Globus pallidus (tissue), 1 donor: ENCODE data around the gene CEP76.

Source experiments
- DNase-seq: peaks from one replicate; pipeline ENCODE4 v3.0.0-alpha.2; 2015; ENCODE audit warnings: low spot score

Gene CEP76, protein sequence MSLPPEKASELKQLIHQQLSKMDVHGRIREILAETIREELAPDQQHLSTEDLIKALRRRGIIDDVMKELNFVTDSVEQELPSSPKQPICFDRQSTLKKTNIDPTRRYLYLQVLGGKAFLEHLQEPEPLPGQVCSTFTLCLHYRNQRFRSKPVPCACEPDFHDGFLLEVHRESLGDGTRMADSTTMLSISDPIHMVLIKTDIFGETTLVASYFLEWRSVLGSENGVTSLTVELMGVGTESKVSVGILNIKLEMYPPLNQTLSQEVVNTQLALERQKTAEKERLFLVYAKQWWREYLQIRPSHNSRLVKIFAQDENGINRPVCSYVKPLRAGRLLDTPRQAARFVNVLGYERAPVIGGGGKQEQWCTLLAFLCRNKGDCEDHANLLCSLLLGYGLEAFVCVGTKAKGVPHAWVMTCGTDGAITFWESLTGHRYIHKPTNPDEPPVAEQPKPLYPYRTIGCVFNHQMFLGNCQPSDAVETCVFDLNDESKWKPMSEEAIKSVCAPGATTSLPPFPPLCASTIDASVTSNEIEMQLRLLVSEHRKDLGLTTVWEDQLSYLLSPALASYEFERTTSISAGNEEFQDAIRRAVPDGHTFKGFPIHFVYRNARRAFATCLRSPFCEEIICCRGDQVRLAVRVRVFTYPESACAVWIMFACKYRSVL

DNA sequence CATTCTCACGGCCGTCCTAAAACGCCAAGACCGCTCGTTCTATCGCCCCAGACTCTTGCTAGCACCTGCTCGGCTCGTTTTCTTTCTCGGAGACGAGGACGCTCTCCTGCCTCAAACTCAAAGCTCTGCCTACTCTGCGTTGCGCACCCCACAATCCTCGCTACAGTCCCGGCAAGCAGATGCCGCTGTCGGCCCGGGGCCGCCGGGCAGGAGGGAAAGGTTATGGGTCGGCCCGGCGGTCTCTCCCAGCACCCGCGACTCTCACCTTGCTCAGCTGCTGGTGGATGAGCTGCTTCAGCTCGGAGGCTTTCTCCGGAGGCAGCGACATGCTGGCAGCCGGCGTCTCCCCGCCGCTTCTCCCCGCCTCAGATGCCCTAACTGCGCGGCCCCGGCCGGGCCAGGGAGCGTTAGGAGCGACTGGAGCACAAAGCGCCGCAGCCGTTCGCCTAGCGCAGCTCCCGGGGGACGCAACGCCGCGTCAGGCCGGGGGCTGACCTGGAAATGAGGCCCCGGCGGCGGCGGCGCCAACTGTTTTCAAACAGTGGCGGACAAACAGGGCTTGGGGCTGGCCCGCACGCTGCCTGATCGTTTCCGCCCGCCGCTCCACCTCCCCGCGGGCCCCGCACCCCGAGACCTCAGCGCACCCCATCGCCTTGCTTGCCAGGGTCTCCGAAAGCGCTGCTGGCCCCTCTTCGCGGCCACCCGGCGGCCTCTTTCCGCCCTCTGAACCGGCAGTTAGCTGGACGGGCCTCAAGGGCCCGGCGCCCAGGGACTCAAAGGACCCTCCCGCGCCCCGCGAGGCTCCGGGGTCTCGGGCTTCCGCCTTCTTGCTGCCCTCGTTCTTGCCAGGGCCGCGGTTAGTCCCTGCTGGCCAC lies at the start of gene CEP76, which contains the start of gene PSMG2:
TSS of gene CEP76 (minus strand) at position 503 of the 875 bp plus-strand sequence. CDS start at position 328, 175 bp downstream.
TSS of gene PSMG2 (plus strand) at position 822 of the 875 bp plus-strand sequence. CDS start 66 bp downstream, outside the sequence.
- peak; percentile 83 for DNase-seq

DNA sequence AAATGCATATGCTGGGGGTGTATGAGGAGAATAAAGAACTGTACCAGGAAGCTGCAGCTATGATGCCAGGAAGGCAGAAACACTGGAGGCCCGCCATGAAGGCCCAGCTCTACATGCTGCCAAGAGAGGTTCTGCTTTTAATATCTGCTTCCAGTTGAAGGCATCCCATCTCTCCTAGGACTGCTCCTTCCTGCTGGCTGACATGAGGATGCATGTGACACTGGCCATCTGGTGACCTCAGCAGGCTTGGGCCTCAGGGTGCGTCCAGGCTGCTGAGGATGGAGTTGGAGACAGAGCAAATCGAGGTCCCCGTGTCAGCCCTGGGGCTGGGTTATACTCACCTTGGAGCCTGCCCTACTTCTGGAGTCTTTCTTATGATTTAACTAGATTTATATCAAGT lies 49.4 kb upstream of the CEP76 start:
- DNase-seq, result no peak

DNA sequence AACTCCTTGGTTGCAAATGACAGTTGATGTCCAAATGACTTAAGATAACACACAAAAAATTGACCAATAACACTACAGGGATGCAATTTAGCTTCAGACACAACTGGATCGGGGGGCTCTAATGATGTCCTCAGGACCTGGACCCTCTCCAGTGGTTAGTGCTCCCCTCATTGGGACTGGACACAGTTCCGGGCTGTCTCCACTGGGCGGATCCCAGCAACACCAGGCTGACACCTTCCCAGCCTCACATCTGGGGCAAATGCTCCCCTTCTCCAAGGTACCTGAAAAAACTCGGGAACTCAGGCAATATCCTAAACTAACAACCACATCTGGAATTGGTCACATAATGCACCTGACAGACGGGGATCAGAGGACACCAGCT lies 49.0 kb upstream of the CEP76 start:
- DNase-seq, result no peak

GRCh38 chr18:12750715-12751502 lies 48.4 kb upstream of the CEP76 start:
- no peak for DNase-seq

- DNase-seq, result no peak
Measured at GRCh38 chr18:12750076-12750714, 47.7 kb upstream of the CEP76 start.

GRCh38 chr18:12749121-12749520 lies 46.6 kb upstream of the CEP76 start:
- DNase-seq, result no peak

- DNase-seq, result no peak
Measured at GRCh38 chr18:12748671-12749070, 46.1 kb upstream of the CEP76 start.

DNA sequence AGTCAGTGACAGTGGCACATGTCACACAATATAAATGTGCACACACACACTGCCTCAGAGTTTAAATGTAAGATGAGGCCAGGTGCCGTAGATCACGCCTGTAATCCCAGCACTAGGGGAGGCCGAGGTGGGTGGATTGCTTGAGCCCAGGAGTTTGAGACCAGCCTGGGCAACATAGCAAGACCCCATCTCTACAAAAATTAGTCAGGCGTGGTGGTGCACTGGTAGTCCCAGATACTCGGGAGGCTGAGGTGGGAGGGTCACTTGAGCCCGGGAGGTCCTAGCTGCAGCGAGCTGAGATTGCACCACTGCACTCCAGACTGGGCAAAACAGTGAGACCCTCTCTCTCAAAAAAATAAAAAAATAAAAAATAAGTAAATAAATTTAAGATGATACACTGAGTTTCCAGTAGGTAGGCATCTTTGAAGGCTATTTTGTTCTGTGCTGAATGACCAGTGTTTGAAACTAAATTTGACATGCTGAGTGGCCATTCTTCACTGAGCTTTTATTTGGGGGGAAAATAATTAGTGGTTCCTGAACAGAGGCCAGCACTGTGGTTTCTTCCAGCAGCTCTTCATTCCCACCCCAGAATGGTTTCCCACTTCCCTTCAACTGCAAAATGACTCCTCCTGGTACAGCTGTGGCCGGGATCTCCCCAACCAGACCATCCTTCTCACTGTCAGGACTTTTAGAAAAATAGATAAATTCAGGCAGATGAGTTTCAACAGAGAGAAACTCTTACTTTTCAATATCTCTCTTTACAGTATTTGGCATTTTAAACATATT lies 45.2 kb upstream of the CEP76 start:
- DNase-seq, result no peak

GRCh38 chr18:12745095-12745795 lies 42.7 kb upstream of the CEP76 start:
- no peak for DNase-seq

- peak; percentile 32 for DNase-seq
Measured at GRCh38 chr18:12744103-12744502, 41.6 kb upstream of the CEP76 start.

GRCh38 chr18:12742453-12742852 lies 39.9 kb upstream of the CEP76 start:
- no peak for DNase-seq

DNA sequence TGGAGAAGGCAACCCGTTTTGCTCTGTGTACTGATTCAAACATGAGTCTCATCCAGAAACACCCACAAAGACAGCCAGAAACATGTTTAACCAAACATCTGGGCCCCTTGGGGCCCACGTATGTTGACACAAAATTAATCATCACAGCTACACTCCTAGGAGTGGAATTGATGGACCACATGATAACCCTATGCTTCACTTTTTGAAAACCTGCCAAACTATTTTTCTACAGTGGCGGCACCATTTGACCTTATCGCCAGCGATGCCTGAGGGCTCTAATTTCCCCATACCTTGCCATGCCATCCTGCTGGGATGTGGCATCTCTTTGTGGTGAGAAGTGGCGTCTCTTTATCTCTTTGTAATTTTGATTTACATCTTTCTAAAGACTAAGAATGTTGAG lies 38.8 kb upstream of the CEP76 start:
- DNase-seq, result no peak

DNA sequence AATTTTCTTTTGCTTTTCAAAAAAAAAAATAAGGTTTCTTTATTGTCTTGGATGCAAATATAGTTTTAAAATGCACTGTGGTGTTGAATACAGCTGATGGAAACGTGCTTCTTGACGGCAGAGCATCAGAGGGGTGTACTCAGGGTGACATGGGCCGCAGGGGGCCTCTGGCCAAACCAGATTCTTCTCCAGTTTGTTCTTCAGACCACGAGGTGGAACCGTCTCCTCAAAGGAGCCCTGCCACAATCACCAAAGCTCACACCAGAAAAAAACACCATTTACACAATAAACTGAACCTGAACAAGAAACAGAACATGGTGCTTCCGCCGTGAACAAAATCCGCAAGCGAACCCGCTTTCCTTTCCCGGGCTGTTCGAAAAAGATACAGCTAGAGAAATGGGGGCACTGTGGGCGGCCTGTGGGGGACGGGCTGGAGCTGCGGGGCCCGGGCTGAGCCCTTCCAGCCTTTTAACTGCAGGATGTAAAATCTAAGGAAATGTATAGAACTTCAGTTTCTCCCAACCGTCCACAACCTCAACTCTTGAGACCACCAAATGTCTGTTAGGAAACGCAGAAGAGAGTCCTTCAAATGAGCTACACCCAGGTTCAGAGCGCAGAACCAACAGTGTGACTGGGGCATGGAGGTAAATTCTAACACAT lies 34.9 kb upstream of the CEP76 start:
- DNase-seq, result no peak

GRCh38 chr18:12726774-12727550 lies 24.4 kb upstream of the CEP76 start:
- peak; percentile 72 for DNase-seq

DNA sequence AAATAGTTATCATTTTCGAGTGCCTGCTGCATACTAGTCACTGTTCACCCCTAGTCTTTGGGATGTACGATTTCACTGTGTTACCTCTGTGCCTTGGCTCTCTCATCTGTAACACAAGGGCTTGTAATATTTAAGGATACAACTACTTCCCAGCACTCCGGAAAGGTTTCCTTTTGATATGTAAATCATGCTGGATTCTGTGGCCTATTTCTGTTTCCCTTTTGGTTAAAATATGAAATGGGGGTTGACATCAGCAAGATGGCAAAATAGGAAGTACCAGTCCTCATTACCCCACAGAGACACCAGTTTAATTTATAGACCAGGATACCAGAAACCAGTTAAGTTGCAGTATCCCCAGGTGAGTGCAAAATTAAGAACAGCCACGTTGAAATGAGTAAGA lies 23.8 kb upstream of the CEP76 start:
- DNase-seq, result no peak

- DNase-seq, result no peak
Measured at GRCh38 chr18:12722731-12723130, 20.2 kb upstream of the CEP76 start.

DNA sequence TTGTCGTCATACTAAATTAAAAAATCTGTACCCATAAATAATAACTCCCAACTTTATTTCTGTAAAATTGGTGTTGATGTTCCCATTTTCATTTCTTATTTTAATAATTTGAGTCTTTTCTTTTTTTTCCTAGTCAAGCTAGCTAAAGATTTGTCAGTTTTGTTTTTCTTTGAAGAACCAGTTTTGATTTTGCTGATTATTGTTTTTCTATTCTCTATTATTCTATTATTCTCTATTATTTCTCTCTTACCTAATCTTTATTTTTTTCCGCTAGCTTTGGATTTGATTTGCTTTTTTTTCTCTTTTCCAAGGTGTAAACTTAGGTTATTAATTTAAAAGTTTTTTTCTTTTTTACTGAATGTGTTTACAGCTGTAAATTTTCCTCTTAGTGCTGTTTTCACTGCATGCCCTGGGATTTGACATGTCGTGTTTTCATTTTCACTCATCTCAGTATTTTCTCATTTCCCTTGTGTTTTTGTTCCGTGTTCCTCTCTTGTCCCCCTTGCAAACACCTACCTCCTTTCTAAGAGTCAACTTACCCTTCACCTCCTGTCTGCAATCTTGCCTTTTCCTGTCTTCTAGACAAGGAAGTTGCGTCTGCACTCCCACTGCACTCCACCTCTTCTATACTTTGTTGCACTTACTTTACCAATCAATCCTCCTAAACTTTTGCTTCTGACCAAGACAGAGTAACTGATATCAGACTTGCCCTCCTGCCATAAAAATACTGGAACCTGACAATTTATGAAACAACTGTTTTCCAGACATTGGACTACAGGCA lies 19.2 kb upstream of the CEP76 start:
- DNase-seq, result no peak
